ENCODE data around the gene CENPP.

The CENPP gene

DNA sequence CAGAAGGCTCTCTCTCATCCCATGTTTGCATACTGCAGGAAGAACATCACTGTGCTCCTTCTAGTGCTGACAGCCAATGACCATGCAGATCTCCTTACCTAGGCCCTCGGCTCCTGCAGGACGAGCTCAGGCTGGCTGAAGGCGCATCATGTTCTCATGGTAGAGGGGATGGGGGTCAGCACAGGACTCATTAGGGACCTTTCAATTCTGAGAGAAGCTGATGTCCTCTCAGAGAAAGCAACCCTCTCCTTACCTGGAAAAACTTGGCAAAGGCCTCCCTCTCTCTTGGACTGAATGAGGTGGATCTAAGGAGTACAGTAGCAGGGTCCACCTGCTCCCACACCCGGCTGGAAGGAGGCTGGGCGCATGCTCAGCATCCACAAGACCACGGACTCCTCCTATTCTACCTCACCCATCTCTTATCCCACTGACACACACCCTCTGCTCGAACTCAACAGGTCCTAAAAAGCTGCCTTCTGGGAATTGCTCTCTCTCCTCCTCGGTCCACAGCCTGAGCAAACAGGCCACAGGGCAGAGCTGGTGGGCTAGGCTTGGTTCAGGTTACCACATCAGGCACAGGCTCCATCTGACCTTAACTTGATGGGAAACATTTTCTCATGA lies 341.3 kb downstream of the CENPP start:
- no peak for TF ChIP-seq EZH2 (optimal IDR thresholded peaks at IDR 0.05; ENCODE audit: low read depth, low read length)
- TF ChIP-seq EZH2phosphoT487 (IDR thresholded peaks at IDR 0.05; ENCODE audit: low read length), result no peak
- TF ChIP-seq, protein P1, sequence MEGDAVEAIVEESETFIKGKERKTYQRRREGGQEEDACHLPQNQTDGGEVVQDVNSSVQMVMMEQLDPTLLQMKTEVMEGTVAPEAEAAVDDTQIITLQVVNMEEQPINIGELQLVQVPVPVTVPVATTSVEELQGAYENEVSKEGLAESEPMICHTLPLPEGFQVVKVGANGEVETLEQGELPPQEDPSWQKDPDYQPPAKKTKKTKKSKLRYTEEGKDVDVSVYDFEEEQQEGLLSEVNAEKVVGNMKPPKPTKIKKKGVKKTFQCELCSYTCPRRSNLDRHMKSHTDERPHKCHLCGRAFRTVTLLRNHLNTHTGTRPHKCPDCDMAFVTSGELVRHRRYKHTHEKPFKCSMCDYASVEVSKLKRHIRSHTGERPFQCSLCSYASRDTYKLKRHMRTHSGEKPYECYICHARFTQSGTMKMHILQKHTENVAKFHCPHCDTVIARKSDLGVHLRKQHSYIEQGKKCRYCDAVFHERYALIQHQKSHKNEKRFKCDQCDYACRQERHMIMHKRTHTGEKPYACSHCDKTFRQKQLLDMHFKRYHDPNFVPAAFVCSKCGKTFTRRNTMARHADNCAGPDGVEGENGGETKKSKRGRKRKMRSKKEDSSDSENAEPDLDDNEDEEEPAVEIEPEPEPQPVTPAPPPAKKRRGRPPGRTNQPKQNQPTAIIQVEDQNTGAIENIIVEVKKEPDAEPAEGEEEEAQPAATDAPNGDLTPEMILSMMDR (IDR thresholded peaks at IDR 0.05; ENCODE audit: low read length), result no peak
- Histone ChIP-seq H3K4me1 (ENCODE audit: low read length) (peaks cover 7% of the 10 kb centered on the region), H3K9me2 (replicated peaks; ENCODE audit: insufficient read depth, low read length) (no peaks in the 10 kb centered on the region), H4K20me1 (ENCODE audit: insufficient read depth, low read length) (no peaks in the 10 kb centered on the region; the same call in 1 of the 2 replicates), H3F3A (ENCODE audit: insufficient read depth, low read length) (peaks cover 9% of the 10 kb centered on the region), H2AFZ (ENCODE audit: low read length) (no peak overlapping the region), H3K79me2 (ENCODE audit: low read length) (peaks cover 89% of the 10 kb centered on the region), H3K4me2 (ENCODE audit: low read depth, low read length) (no peak overlapping the region), H3K27me3 (replicated peaks; ENCODE audit: insufficient read depth, low read length) (no peaks in the 10 kb centered on the region), H3K4me3 (ENCODE audit: low read length) (no peak overlapping the region), H3K36me3 (replicated peaks; ENCODE audit: insufficient read depth, low read length) (no peaks in the 10 kb centered on the region; the same call in 1 of the 2 replicates), H3K9me3 (replicated peaks; ENCODE audit: insufficient read depth, low read length) (no peaks in the 10 kb centered on the region), H3K9ac (ENCODE audit: low read length) (no peak overlapping the region), H3K27ac (ENCODE audit: low read length) (no peak overlapping the region)
- DNase-seq, result no peak

DNA sequence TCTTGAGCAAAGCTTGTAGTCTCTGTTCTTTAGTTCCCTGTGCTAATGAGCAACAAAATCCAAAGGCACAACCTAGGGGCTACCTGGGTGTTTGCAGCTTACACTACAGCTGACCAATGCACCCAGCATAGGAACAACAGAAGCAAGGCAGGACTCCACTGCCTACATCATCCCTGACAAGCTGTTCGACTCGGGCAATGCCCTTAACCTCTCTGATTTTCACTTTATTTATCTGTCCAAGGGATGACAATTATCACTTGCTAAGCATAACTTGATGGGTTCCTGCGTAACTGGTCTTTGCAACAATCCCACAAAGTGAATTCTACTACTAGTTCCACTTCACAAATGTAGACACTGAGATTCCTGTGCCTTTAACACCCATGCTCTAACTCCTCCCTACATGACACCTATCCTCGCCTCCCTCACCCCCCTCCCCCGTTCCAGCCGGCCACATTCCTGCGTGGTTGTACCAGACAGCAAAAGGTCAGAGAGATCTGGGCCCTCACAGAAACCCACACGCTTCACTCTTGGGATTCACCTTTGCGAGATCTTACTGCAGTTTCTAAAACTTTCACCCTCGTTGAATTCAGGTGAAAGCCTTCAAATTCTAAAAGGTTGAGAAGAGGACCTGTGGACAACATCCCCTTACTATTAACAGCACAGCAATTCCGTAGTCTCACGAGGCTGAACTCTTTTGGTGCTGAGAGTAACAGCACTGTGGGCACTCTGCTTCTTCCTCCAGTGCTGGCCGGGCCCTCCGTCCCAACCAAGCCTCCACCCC lies 343.2 kb downstream of the CENPP start:
- Histone ChIP-seq H3K27me3 (replicated peaks; ENCODE audit: insufficient read depth, low read length) (no peaks in the 10 kb centered on the region), H3K27ac (ENCODE audit: low read length) (peak overlapping the region; percentile 62; the same call in 1 of the 2 replicates), H3K9me2 (replicated peaks; ENCODE audit: insufficient read depth, low read length) (no peaks in the 10 kb centered on the region), H2AFZ (ENCODE audit: low read length) (peak overlapping the region; percentile 85), H3F3A (ENCODE audit: insufficient read depth, low read length) (peaks cover 9% of the 10 kb centered on the region), H4K20me1 (ENCODE audit: insufficient read depth, low read length) (no peaks in the 10 kb centered on the region), H3K4me3 (ENCODE audit: low read length) (peak overlapping the region; percentile 98), H3K4me1 (ENCODE audit: low read length) (peaks cover 7% of the 10 kb centered on the region), H3K4me2 (ENCODE audit: low read depth, low read length) (peak overlapping the region; percentile 84), H3K9ac (ENCODE audit: low read length) (peak overlapping the region; percentile 82), H3K36me3 (replicated peaks; ENCODE audit: insufficient read depth, low read length) (no peaks in the 10 kb centered on the region; the same call in 1 of the 2 replicates), H3K79me2 (ENCODE audit: low read length) (peaks cover 69% of the 10 kb centered on the region), H3K9me3 (replicated peaks; ENCODE audit: insufficient read depth, low read length) (no peaks in the 10 kb centered on the region)
- DNase-seq, result peak; percentile 58
- no peak for TF ChIP-seq EZH2phosphoT487 (IDR thresholded peaks at IDR 0.05; ENCODE audit: low read length)
- TF ChIP-seq EZH2 (optimal IDR thresholded peaks at IDR 0.05; ENCODE audit: low read depth, low read length), result no peak
- TF ChIP-seq, protein P1 (IDR thresholded peaks at IDR 0.05; ENCODE audit: low read length), result no peak

DNA sequence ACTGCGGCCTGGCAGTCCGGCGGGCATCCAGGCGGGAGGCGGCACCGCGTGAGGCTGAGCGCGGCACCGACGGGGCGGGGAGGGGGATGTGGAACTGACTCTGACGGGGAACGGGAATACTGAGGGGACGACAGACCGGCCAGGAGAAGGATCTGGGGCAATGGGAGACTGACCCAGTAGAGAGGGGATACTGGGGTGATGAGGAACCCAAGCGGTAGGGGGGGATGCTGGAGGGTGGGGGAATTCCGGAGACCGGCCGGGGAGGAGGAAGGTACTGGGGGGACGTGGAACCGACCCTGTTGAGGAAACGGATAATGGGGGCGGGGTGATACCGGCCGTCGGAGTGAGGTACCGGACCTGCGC lies 343.8 kb downstream of the CENPP start:
- no peaks in the 10 kb centered on the region; the same call in 1 of the 2 replicates for H3K36me3 ChIP-seq (replicated peaks; ENCODE audit: insufficient read depth, low read length)
- H3K27ac ChIP-seq (ENCODE audit: low read length), result peak overlapping the region; percentile 62; the same call in 1 of the 2 replicates
- peak overlapping the region; percentile 84 for H3K4me2 ChIP-seq (ENCODE audit: low read depth, low read length)
- peaks cover 7% of the 10 kb centered on the region for H3K4me1 ChIP-seq (ENCODE audit: low read length)
- H2AFZ ChIP-seq (ENCODE audit: low read length), result peak overlapping the region; percentile 85
- H3K9ac ChIP-seq (ENCODE audit: low read length), result peak overlapping the region; percentile 82
- H3K4me3 ChIP-seq (ENCODE audit: low read length), result peak overlapping the region; percentile 98
- peaks cover 9% of the 10 kb centered on the region for H3F3A ChIP-seq (ENCODE audit: insufficient read depth, low read length)
- TF ChIP-seq EZH2phosphoT487 (IDR thresholded peaks at IDR 0.05; ENCODE audit: low read length) (no peak), EZH2 (optimal IDR thresholded peaks at IDR 0.05; ENCODE audit: low read depth, low read length) (no peak)
- TF ChIP-seq, protein P1 (IDR thresholded peaks at IDR 0.05; ENCODE audit: low read length), result no peak
- no peaks in the 10 kb centered on the region for H4K20me1 ChIP-seq (ENCODE audit: insufficient read depth, low read length)
- H3K9me3 ChIP-seq (replicated peaks; ENCODE audit: insufficient read depth, low read length), result no peaks in the 10 kb centered on the region
- peak; percentile 10 for DNase-seq
- no peaks in the 10 kb centered on the region for H3K27me3 ChIP-seq (replicated peaks; ENCODE audit: insufficient read depth, low read length)
- H3K79me2 ChIP-seq (ENCODE audit: low read length), result peaks cover 64% of the 10 kb centered on the region
- H3K9me2 ChIP-seq (replicated peaks; ENCODE audit: insufficient read depth, low read length), result no peaks in the 10 kb centered on the region

Data from MM.1S (cell line).